Hematopoietic multipotent progenitor cell treated with erythropoietin and hydrocortisone succinate and interleukin-3 and kit ligand, for 4 days (in vitro differentiated cells): Measurements from ENCODE around the gene HPCAL4.

Source experiments
- DNase-seq: peaks from one replicate; pipeline ENCODE4 v3.0.0-alpha.2; 2015

Gene HPCAL4

GRCh38 chr1:39700348-39700747 is 9.1 kb upstream of the HPCAL4 start:
- no peak for DNase-seq

- DNase-seq = no peak
Observed at GRCh38 chr1:39699419-39699818, 8.2 kb upstream of the HPCAL4 start.

GRCh38 chr1:39698568-39698967 is 7.3 kb upstream of the HPCAL4 start:
- DNase-seq = no peak

GRCh38 chr1:39696448-39696847 is 5.2 kb upstream of the HPCAL4 start:
- DNase-seq = no peak

GRCh38 chr1:39695016-39695415 is 3.8 kb upstream of the HPCAL4 start:
- DNase-seq = no peak

- no peak for DNase-seq
Observed at GRCh38 chr1:39694026-39694425, 2.8 kb upstream of the HPCAL4 start.

- peak; percentile 8 for DNase-seq
Observed at GRCh38 chr1:39692152-39693074, 1.2 kb upstream of the HPCAL4 start.

- no peak for DNase-seq
Observed at GRCh38 chr1:39690794-39691382, 345 bp downstream of the HPCAL4 start.

GRCh38 chr1:39690225-39690624 is 1.0 kb downstream of the HPCAL4 start:
- no peak for DNase-seq

- DNase-seq = no peak
Observed at GRCh38 chr1:39689635-39690034, 1.6 kb downstream of the HPCAL4 start.

GRCh38 chr1:39689214-39689613 is 2.0 kb downstream of the HPCAL4 start:
- no peak for DNase-seq

GRCh38 chr1:39688706-39689105 is 2.5 kb downstream of the HPCAL4 start:
- no peak for DNase-seq

- no peak for DNase-seq
Observed at GRCh38 chr1:39687243-39687642, 4.0 kb downstream of the HPCAL4 start.

- DNase-seq = no peak
Observed at GRCh38 chr1:39685071-39685470, 6.2 kb downstream of the HPCAL4 start.

- no peak for DNase-seq
Observed at GRCh38 chr1:39684313-39684664, 6.9 kb downstream of the HPCAL4 start.

- peak; percentile 26 for DNase-seq
Observed at GRCh38 chr1:39683591-39684312, 7.5 kb downstream of the HPCAL4 start.

GRCh38 chr1:39681999-39682398 is 9.2 kb downstream of the HPCAL4 start:
- DNase-seq = no peak

GRCh38 chr1:39681294-39681693 is 9.9 kb downstream of the HPCAL4 start:
- DNase-seq = no peak

- no peak for DNase-seq
Observed at GRCh38 chr1:39680751-39681150, 10.5 kb downstream of the HPCAL4 start.

- DNase-seq = no peak
Observed at GRCh38 chr1:39679821-39680220, 11.4 kb downstream of the HPCAL4 start.

- DNase-seq = no peak
Observed at GRCh38 chr1:39678889-39679288, 12.3 kb downstream of the HPCAL4 start.

- DNase-seq = no peak
Observed at GRCh38 chr1:39677645-39678044, 13.6 kb downstream of the HPCAL4 start.

- DNase-seq = no peak
Observed at GRCh38 chr1:39676948-39677548, 14.2 kb downstream of the HPCAL4 start.
